OCI-LY7 (cell line): ENCODE results near the gene GSDME. TPM values are rescaled to one million over a fixed set of nuclear protein-coding genes. Genes with fewer than 3 reads are reported as not detected.

Experiments used
- BruUV-seq: library from RNA; stranded (reverse); fragments of 400-500 nt; replicated peaks from 2 replicates; lab custom pipeline; 2021; lab: Mats Ljungman, UMichigan
- CTCF ChIA-PET: fragments of 300-600 bp; sonication (Branson Sonifier 250); formaldehyde crosslinking; loops from one replicate; lab custom pipeline; 2022; ENCODE audit warnings: antibody characterized with exemption; ENCODE audit not compliant: unreplicated experiment; lab: Charles Lee
- POLR2A ChIA-PET: fragments of 300-600 bp; sonication (Branson Sonifier 250); formaldehyde crosslinking; loops from one replicate; lab custom pipeline; 2022; ENCODE audit warnings: antibody characterized with exemption; lab: Charles Lee
- DNase-seq: peaks from one replicate; pipeline ENCODE4 v3.0.0-alpha.2; 2015; ENCODE audit warnings: low spot score
- H2AFZ ChIP-seq: fragments of 200-600 bp; sonication (generic), shearing (Covaris generic); 2 replicates; pipeline ENCODE4 v1.6.1; 2014; ENCODE audit warnings: mild to moderate bottlenecking, antibody characterized with exemption, low read length, moderate library complexity
- H3K27ac ChIP-seq: fragments of 200-600 bp; sonication (generic); 2 replicates; pipeline ENCODE4 v1.5.1; 2014; ENCODE audit warnings: mixed run types, low read depth, mild to moderate bottlenecking, moderate library complexity, low read length, inconsistent platforms; ENCODE audit not compliant: poor library complexity, severe bottlenecking
- H3K36me3 ChIP-seq: fragments of 200-600 bp; sonication (generic); 2 replicates; pipeline ENCODE4 v1.6.1; 2014; ENCODE audit warnings: mild to moderate bottlenecking, antibody characterized with exemption, low read length, moderate library complexity, mixed read lengths; ENCODE audit not compliant: insufficient read depth
- H3K4me1 ChIP-seq: fragments of 200-600 bp; sonication (generic); 2 replicates; pipeline ENCODE4 v1.5.1; 2014; ENCODE audit warnings: mild to moderate bottlenecking, low read length; ENCODE audit not compliant: insufficient read depth, poor library complexity, severe bottlenecking
- H3K4me2 ChIP-seq: fragments of 200-600 bp; sonication (generic); 2 replicates; pipeline ENCODE4 v1.6.1; 2014; ENCODE audit warnings: mild to moderate bottlenecking, low read length
- H3K4me3 ChIP-seq: fragments of 200-600 bp; sonication (generic); 2 replicates; pipeline ENCODE4 v1.5.1; 2014; ENCODE audit warnings: mild to moderate bottlenecking, low read depth, low read length; ENCODE audit not compliant: poor library complexity, severe bottlenecking
- H3K79me2 ChIP-seq: fragments of 200-600 bp; sonication (generic); 2 replicates; pipeline ENCODE4 v1.6.1; 2016; ENCODE audit warnings: low read depth, mild to moderate bottlenecking, low read length, moderate library complexity, mixed read lengths; ENCODE audit not compliant: insufficient read depth
- H3K9me2 ChIP-seq: fragments of 200-600 bp; sonication (generic); 2 replicates; pipeline ENCODE4 v1.6.1; 2016; ENCODE audit warnings: mild to moderate bottlenecking, low read length, mixed read lengths; ENCODE audit not compliant: insufficient read depth
- H3K9me3 ChIP-seq: fragments of 200-600 bp; sonication (generic); 2 replicates; pipeline ENCODE4 v1.6.1; 2014; ENCODE audit warnings: mild to moderate bottlenecking, mixed run types, low read length, mixed read lengths
- H4K20me1 ChIP-seq: fragments of 200-600 bp; sonication (generic); 2 replicates; pipeline ENCODE4 v1.6.1; 2014; ENCODE audit warnings: mild to moderate bottlenecking, antibody characterized with exemption, low read length, moderate library complexity, mixed read lengths; ENCODE audit not compliant: insufficient read depth
- CTCF ChIP-seq: fragments of 200-600 bp; sonication (generic); conservative IDR thresholded peaks from 2 replicates; pipeline ENCODE4 v1.5.1; 2014; ENCODE audit warnings: mild to moderate bottlenecking, antibody characterized with exemption, low read length, moderate library complexity, mixed read lengths
- EZH2phosphoT487 ChIP-seq: fragments of 200-600 bp; sonication (generic); IDR thresholded peaks from 2 replicates; pipeline ENCODE4 v1.6.1; 2018; ENCODE audit warnings: low read depth, borderline replicate concordance, mild to moderate bottlenecking, mixed run types, antibody characterized with exemption, low read length, moderate library complexity, mixed read lengths
- intact Hi-C: fragments of 100-400 bp; cut with micrococcal nuclease; formaldehyde crosslinking; loops from one replicate; pipeline ENCODE4 v1.10.0; 2022; ENCODE audit not compliant: unreplicated experiment
- total RNA-seq, 2 experiments: library from RNA; depleted of rRNA in 1 of 2; stranded (reverse); fragments of >200 nt in 1 of 2; shearing (Covaris generic) in 1 of 2; gene quantifications; 2 replicates each; pipeline ENCODE4 v1.2.3, GENCODE V29; 2014 to 2022

Gene GSDME
- total RNA-seq, 2 experiments from 2014 or later, result 33.0 to 41.7 TPM

- intact Hi-C loops, result loop anchor here (10.0 kb wide), 1 partner anchor 225 kb away; the partner anchor contains the start of gene PALS2
- Histone ChIP-seq H2AFZ (no peak overlapping the region), H3K9me3 (no peaks in the 10 kb centered on the region), H3K36me3 (peaks cover 85% of the 10 kb centered on the region), H3K79me2 (no peaks in the 10 kb centered on the region), H3K9me2 (no peaks in the 10 kb centered on the region), H4K20me1 (no peaks in the 10 kb centered on the region), H3K4me2 (no peak overlapping the region), H3K4me3 (no peak overlapping the region), H3K27ac (no peak overlapping the region), H3K4me1 (peaks cover 3% of the 10 kb centered on the region)
- ChIA-PET POLR2A (interaction anchor here (1.0 kb wide), 1 partner anchor 228 kb away, joined by 4 read pairs; no protein-coding TSS in a partner anchor), CTCF (no interaction called here)
- TSS peak; percentile 32 for BruUV-seq
- TF ChIP-seq EZH2phosphoT487 (no peak), CTCF (no peak)
- DNase-seq, result no peak
These were observed 42.2 kb upstream of the GSDME start for GRCh38 chr7:24799506-24799905.

GRCh38 chr7:24798261-24798660, 41.0 kb upstream of the GSDME start:
- CTCF ChIA-PET, result no interaction called here
- no TSS peak for BruUV-seq

More at GRCh38 chr7:24798261-24798660, 41.0 kb upstream of the GSDME start:
- H3K27ac ChIP-seq, result no peak overlapping the region
- H2AFZ ChIP-seq, result no peak overlapping the region
- no peaks in the 10 kb centered on the region for H3K9me2 ChIP-seq
- H3K9me3 ChIP-seq, result no peaks in the 10 kb centered on the region
- H3K4me2 ChIP-seq, result no peak overlapping the region
- no peak overlapping the region for H3K4me3 ChIP-seq
- POLR2A ChIA-PET, result no interaction called here
- peaks cover 16% of the 10 kb centered on the region for H3K4me1 ChIP-seq
- no peaks in the 10 kb centered on the region for H3K79me2 ChIP-seq
- no peak for DNase-seq
- H4K20me1 ChIP-seq, result no peaks in the 10 kb centered on the region
- intact Hi-C loops, result loop anchor here (10.0 kb wide), 1 partner anchor 223 kb away; the partner anchor contains the start of gene PALS2
- no peak for TF ChIP-seq CTCF
- TF ChIP-seq EZH2phosphoT487, result no peak
- H3K36me3 ChIP-seq, result peaks cover 73% of the 10 kb centered on the region
